Spleen (tissue), 11 donors: ENCODE data around the gene MRO. TPM values are rescaled to one million over a fixed set of nuclear protein-coding genes. Genes with fewer than 3 reads are reported as not detected.

Source experiments
- DNase-seq: peaks from one replicate; pipeline ENCODE4 v3.0.0-alpha.2; 2020
- H3K27ac ChIP-seq, 8 donors: fragments of 200-600 bp; sonication (generic) in 7 of 8; 1 replicate in 4 of 8; 2 replicates in 4 of 8; pipeline versions ENCODE4 v1.5.0 to v1.8.0; 2016 to 2021; ENCODE audit warnings: inconsistent platforms in 4 of 8, mild to moderate bottlenecking in 4 of 8, moderate library complexity in 1 of 8
- H3K27me3 ChIP-seq, 7 donors: fragments of 200-600 bp; sonication (generic) in 6 of 7; replicated peaks in 1 of 7; 1 replicate in 4 of 7; 2 replicates in 3 of 7; pipeline versions ENCODE4 v1.5.0 to v1.8.0; 2016 to 2021; ENCODE audit warnings: inconsistent platforms in 3 of 7, mild to moderate bottlenecking in 1 of 7
- H3K36me3 ChIP-seq, 6 donors: fragments of 200-600 bp; sonication (generic) in 5 of 6; 1 replicate in 4 of 6; 2 replicates in 2 of 6; pipeline versions ENCODE4 v1.5.0 to v1.8.0; 2016 to 2021; ENCODE audit warnings: inconsistent platforms in 2 of 6
- H3K4me1 ChIP-seq, 6 donors: fragments of 200-600 bp; sonication (generic) in 5 of 6; 1 replicate in 3 of 6; 2 replicates in 3 of 6; pipeline versions ENCODE4 v1.5.0 to v1.8.0; 2016 to 2021; ENCODE audit warnings: inconsistent platforms in 3 of 6
- H3K4me3 ChIP-seq, 8 donors: fragments of 200-600 bp; sonication (generic) in 7 of 8; 1 replicate in 4 of 8; 2 replicates in 4 of 8; pipeline versions ENCODE4 v1.5.0 to v1.8.0; 2016 to 2021; ENCODE audit warnings: inconsistent platforms in 4 of 8, mild to moderate bottlenecking in 4 of 8, moderate library complexity in 2 of 8
- H3K9me3 ChIP-seq, 8 donors: fragments of 200-600 bp; sonication (generic) in 7 of 8; 1 replicate in 4 of 8; 2 replicates in 4 of 8; pipeline versions ENCODE4 v1.5.0 to v1.8.0; 2016 to 2021; ENCODE audit warnings: inconsistent platforms in 4 of 8
- POLR2A ChIP-seq, 3 donors: fragments of 450-650 bp; IDR thresholded peaks; one replicate each; pipeline ENCODE4 v1.5.1; 2017; ENCODE audit warnings: antibody characterized with exemption in 3 of 3, mild to moderate bottlenecking in 1 of 3
- POLR2AphosphoS5 ChIP-seq, 3 donors: sonication (generic); formaldehyde crosslinking; IDR thresholded peaks; one replicate each; pipeline ENCODE4 v1.5.1; 2017; ENCODE audit warnings: antibody characterized with exemption in 3 of 3
- WGBS, 5 donors: extraction: QIAGEN DNeasy Blood & Tissue Kit in 3 of 5; methylation state at CpG; one replicate each; pipeline versions ENCODE4 v1.1.5 to v1.1.7; 2013 to 2018; 5-methylcytosine and 5-hydroxymethylcytosine counted together
- intact Hi-C: fragments of 100-400 bp; cut with DNase I; formaldehyde crosslinking; loops from one replicate; pipeline ENCODE4 v1.15.0; 2023; ENCODE audit warnings: low total_unique reads
- polyA plus RNA-seq, 3 donors: library from polyadenylated mRNA; stranded (reverse); fragments of 200-250 nt; gene quantifications; one replicate each; pipeline ENCODE4 v1.2.1, GENCODE V29; 2013
- total RNA-seq, 7 donors: library from RNA; depleted of rRNA in 3 of 7; stranded (reverse); fragments of >200 nt in 3 of 7; fragmentation: NEBNext Ultra II Directional in 4 of 7; extraction: Animal tissue kit (Norgen Biotek cat#: 25700) in 4 of 7; gene quantifications; one replicate each; pipeline versions ENCODE4 v1.1.0 to v1.2.1, GENCODE V29; 2016 to 2021
- TF ChIP-seq, protein P1 (sequence below), 11 experiments: fragments of 200-600 bp in 7 of 11; fragments of 450-650 bp in 4 of 11; sonication (generic) in 4 of 11; IDR thresholded peaks in 8 of 11; conservative IDR thresholded peaks in 3 of 11; 1 replicate in 7 of 11; 2 replicates in 4 of 11; pipeline versions ENCODE4 v1.4.0 to v1.8.0; 2016 to 2021; ENCODE audit warnings: antibody characterized with exemption in 11 of 11, inconsistent platforms in 4 of 11, mild to moderate bottlenecking in 1 of 11
- donor health status: healthy with polysubstance abuse.
- donor health status: DM: no; HTN: no; CAD: no; lungs with moderate emphysema.
- donor health status: DM: no; HTN: no; CAD: no.
- donor health status: Bipolar disorder and iron deficiency.
- donor health status: healthy.
- donor health status: DM: no; HTN: no; CAD: no.
- donor health status: DM: yes; HTN: yes; CAD: no.

Gene MRO
- total and polyA plus RNA-seq, 10 donors: 0.48 to 8.1 (median 4.1) TPM

DNA sequence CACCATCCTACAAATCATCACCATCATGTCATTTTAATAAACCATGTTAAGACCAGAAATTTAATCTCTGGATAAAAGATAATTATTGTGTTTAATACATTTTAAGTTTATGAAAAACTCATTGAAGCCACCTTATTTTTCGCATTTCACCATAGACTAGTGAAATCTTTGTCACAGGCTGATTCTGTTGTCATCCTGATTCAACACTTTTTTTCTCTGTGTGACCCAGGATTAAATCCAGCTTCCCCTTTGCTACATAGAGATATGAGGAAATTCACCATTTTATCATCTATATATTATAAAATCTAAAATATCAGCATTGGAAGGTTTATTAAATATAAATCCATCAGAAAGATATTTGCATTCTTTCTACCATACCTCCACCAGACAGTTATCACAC lies 29.2 kb upstream of the MRO start:
- no peak for DNase-seq
- intact Hi-C loops: no loop called here
- no peaks in the 10 kb centered on the region for H3K36me3 ChIP-seq
- no peaks in the 10 kb centered on the region for H3K27me3 ChIP-seq
- H3K4me1 ChIP-seq: peaks cover 0 to 34% (median 9%) of the 10 kb centered on the region in 6 donors
- H3K27ac ChIP-seq: peak overlapping the region in 4 of 8 donors; percentile 44 to 66 (median 56)
- TF ChIP-seq POLR2A (IDR thresholded peaks at IDR 0.05): no peak
- no peak for TF ChIP-seq POLR2AphosphoS5 (IDR thresholded peaks at IDR 0.05)
- TF ChIP-seq, protein P1, sequence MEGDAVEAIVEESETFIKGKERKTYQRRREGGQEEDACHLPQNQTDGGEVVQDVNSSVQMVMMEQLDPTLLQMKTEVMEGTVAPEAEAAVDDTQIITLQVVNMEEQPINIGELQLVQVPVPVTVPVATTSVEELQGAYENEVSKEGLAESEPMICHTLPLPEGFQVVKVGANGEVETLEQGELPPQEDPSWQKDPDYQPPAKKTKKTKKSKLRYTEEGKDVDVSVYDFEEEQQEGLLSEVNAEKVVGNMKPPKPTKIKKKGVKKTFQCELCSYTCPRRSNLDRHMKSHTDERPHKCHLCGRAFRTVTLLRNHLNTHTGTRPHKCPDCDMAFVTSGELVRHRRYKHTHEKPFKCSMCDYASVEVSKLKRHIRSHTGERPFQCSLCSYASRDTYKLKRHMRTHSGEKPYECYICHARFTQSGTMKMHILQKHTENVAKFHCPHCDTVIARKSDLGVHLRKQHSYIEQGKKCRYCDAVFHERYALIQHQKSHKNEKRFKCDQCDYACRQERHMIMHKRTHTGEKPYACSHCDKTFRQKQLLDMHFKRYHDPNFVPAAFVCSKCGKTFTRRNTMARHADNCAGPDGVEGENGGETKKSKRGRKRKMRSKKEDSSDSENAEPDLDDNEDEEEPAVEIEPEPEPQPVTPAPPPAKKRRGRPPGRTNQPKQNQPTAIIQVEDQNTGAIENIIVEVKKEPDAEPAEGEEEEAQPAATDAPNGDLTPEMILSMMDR (IDR thresholded peaks at IDR 0.05 in 8 of 11, conservative IDR thresholded peaks at IDR 0.05 in 3 of 11): no peak
- no peak overlapping the region for H3K4me3 ChIP-seq
- WGBS, 5 donors: 84 to 100% (median 88%) methylated on average over 1 of the region's 1 CpG
- no peaks in the 10 kb centered on the region for H3K9me3 ChIP-seq

DNA sequence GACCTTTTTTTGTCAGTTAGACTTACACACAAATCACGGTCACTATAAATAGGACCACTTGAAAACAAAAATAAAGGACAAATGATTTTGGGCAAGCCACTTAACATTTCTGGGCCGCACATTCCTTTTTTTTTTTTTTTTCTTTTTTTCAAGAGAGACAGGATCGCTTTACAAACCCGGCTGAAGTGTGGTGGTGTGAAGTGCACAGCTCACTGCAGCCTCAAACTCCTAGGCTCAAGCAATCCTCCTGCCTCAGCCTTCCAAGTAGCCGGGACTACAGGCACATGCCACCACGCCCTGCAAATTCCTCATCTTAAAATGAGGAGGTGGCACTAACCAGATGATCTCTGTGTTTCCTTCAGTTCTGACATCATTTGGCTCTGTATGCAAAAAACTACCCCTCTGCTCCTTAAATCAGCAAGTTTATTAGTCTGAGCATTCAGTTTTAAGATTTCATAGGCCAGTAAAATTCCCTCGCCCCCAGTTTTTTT lies 28.3 kb upstream of the MRO start:
- intact Hi-C loops: no loop called here
- no peak overlapping the region for H3K4me3 ChIP-seq
- no peaks in the 10 kb centered on the region for H3K36me3 ChIP-seq
- TF ChIP-seq, protein P1 (IDR thresholded peaks at IDR 0.05 in 8 of 11, conservative IDR thresholded peaks at IDR 0.05 in 3 of 11): no peak
- no peak for TF ChIP-seq POLR2A (IDR thresholded peaks at IDR 0.05)
- no peak for TF ChIP-seq POLR2AphosphoS5 (IDR thresholded peaks at IDR 0.05)
- peak overlapping the region in 4 of 8 donors; percentile 44 to 66 (median 56) for H3K27ac ChIP-seq
- WGBS, 5 donors: 67 to 84% (median 77%) methylated on average over 7 of the region's 7 CpGs
- H3K9me3 ChIP-seq: no peaks in the 10 kb centered on the region
- H3K4me1 ChIP-seq: peaks cover 0 to 34% (median 9%) of the 10 kb centered on the region in 6 donors
- DNase-seq: no peak
- H3K27me3 ChIP-seq: no peaks in the 10 kb centered on the region

DNA sequence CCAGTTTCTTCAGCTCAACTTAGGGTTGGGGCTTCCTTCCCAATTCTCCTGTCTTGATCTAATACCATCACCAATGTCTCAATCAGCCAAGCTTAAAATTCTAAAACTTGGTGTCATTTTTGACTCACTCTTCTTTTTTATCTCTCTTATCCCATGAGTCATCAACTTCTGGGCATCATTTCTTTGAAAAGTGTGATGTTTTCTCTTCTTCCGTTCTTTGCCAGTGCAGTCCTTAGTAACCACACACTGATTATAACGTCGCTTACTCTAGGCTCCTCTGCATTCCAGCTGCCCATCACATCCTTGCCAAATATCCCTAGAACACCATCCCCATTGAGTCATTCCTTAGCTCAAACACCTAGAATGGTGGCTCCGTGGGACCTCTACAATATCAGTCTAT lies 27.4 kb upstream of the MRO start:
- intact Hi-C loops: no loop called here
- H3K4me1 ChIP-seq: peaks cover 0 to 34% (median 9%) of the 10 kb centered on the region in 6 donors
- no peak for DNase-seq
- no peak overlapping the region for H3K27ac ChIP-seq
- no peaks in the 10 kb centered on the region for H3K27me3 ChIP-seq
- no peak overlapping the region for H3K4me3 ChIP-seq
- no peaks in the 10 kb centered on the region for H3K9me3 ChIP-seq
- H3K36me3 ChIP-seq: no peaks in the 10 kb centered on the region
- 86 to 93% (median 92%) methylated on average over 4 of the region's 4 CpGs for WGBS, 5 donors
- TF ChIP-seq, protein P1 (IDR thresholded peaks at IDR 0.05 in 8 of 11, conservative IDR thresholded peaks at IDR 0.05 in 3 of 11): no peak
- no peak for TF ChIP-seq POLR2A (IDR thresholded peaks at IDR 0.05)
- TF ChIP-seq POLR2AphosphoS5 (IDR thresholded peaks at IDR 0.05): no peak

DNA sequence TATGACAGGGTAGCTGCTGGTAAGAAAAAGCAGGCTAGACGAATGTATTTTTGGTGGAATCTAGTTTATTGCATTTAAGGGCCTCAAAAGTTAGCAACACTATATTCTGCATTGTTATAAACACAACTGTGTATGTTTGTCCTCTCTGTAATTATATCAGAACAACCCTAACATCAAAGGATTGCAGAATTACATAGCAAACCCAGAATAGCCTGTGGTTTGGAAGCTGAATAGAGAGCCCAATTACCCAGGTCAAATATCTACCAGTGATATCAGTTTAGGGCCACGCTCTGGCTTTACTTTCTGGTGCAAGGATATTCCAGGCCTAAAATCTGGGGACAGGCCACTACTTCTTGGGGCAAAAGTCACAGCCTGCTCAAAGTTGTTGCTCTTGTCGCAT lies 25.1 kb upstream of the MRO start:
- Histone ChIP-seq H3K4me3 (no peak overlapping the region), H3K4me1 (peaks cover 4 to 29% (median 7%) of the 10 kb centered on the region in 6 donors), H3K27ac (no peak overlapping the region), H3K9me3 (no peaks in the 10 kb centered on the region), H3K36me3 (no peaks in the 10 kb centered on the region), H3K27me3 (no peaks in the 10 kb centered on the region)
- intact Hi-C loops: no loop called here
- TF ChIP-seq, protein P1 (IDR thresholded peaks at IDR 0.05 in 8 of 11, conservative IDR thresholded peaks at IDR 0.05 in 3 of 11): no peak
- TF ChIP-seq POLR2A (IDR thresholded peaks at IDR 0.05): no peak
- no peak for TF ChIP-seq POLR2AphosphoS5 (IDR thresholded peaks at IDR 0.05)
- WGBS, 5 donors: 94 to 99% (median 95%) methylated on average over 3 of the region's 3 CpGs
- no peak for DNase-seq
